ENCODE data around the gene RAET1E.
"Not testable (repeated sequence)": the region's sequence is repeated elsewhere in the genome, so short reads cannot be mapped to it uniquely, and the experiment has no call there.

The RAET1E gene

GRCh38 chr6:149925974-149926777, 28.3 kb upstream of the RAET1E start:
- peak; percentile 76 to 78 for DNase-seq

DNA sequence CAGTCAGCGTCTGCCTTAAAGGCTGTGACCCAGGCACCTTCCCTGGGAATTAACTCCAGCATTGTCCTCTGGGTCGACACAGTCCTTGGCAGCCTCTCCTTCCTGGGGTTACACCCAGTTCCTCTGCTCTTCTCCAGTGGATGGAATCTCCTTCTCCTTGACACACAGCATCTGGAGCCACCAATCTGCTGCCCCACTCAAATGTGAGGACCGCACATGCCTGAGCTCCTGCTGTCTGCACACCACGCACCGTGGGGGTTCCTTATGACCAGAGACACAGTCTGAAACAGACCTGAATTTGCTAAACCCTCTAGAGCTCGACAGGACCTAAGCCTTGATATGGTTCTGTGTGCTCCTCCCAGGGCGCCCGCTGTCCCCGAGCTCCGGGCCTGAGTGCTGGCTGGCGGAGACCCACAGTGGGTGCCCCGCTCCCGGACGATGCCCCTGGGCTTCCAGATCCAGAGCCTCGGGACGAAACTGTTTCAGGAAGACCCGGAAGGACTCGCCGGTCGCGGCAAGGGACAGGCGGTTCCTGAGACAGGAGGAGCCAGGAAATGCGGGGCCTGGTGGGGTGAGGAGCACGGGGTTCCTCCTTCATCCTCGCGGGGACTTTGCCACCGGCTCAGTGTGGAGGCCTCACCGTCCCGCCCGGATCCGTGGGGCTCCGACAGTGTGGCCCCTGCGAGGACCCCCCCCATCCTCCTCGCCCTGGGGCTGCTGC, 27.5 kb upstream of the RAET1E start:
- no peak for DNase-seq

DNA sequence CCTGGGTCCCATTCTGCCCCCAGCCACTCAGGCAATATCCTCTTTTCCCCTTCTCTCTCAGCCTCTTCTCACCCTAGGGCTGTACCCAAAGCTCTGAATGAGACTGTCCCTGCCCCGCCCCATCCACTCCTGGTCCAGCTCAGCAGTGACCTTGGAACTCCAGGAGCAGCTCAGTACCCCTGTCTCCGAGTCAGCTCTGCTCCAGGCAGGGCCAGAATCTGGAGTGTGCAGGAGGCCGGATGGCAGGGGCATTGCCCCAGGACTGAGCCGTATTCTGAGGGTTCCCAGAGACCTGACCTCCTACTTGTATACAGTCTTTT, 27.0 kb upstream of the RAET1E start:
- no peak for DNase-seq

- no peak for DNase-seq
Measured at GRCh38 chr6:149924206-149924932, 26.5 kb upstream of the RAET1E start.

- DNase-seq = no peak
Measured at GRCh38 chr6:149923327-149923986, 25.5 kb upstream of the RAET1E start.

GRCh38 chr6:149922642-149923326, 24.9 kb upstream of the RAET1E start, which contains the start of gene RAET1G:
TSS of gene RAET1G (minus strand) at chr6:149923121. CDS start at chr6:149923010, 111 bp downstream.
- DNase-seq = peak; percentile 21 to 48

GRCh38 chr6:149922091-149922490, 24.2 kb upstream of the RAET1E start:
- DNase-seq = not testable (repeated sequence)

GRCh38 chr6:149921361-149921760, 23.4 kb upstream of the RAET1E start:
- DNase-seq = no peak

DNA sequence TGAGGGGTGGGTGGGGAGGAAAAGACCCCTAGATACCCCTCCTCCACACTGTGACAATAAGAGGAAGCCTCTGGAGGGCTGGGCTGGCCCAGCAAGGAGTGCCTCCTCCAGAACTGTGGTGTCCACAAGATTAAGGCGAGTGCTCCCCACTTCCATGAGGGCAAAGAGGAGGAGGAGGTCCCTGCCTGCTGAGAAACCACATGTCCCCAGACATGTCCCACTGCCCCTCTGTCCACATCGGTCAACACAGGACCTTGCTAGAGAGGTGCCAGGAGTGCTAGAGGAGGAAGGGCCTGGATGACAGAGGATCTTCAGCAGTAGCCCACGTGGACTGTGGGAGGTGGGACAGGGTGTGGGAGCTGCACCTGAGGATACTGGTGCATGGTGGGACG, 21.9 kb upstream of the RAET1E start:
- no peak for DNase-seq

DNA sequence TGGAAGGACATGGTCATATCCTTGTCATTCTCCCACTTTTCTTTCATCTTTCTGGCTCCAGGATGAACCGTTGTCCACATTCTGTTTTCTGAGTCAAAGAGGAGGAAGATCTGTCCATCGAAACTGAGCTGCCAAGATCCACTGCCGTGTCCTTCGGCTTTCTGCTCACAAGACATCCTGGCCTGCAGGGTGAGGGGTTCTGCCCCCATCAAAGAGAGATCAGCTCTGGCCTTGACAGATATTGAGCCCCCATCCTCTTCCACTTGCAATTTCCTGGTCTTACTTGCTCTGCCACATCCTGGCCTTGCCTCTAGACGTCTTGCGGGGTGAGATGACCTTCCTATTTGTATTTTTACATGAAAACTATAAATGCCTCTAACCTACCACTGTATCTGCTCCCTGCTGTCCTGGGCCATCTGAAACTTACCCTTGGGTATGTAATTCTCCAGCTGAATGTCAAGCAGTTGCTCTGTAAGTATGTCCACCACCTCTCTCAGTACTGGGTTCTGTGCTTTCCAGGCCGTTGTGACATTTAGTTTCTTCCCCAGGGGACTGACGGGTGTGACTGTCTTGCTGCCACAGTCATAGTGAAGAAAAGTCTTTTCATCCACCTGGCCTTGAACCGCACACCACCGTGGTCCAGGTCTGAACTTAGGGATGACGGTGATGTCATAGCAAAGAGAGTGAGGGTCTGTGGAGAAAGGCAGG, 21.4 kb upstream of the RAET1E start:
- not testable (repeated sequence) for DNase-seq

GRCh38 chr6:149918151-149918905, 20.4 kb upstream of the RAET1E start:
- no peak for DNase-seq

GRCh38 chr6:149917679-149918078, 19.8 kb upstream of the RAET1E start:
- DNase-seq = no peak

GRCh38 chr6:149915970-149916865, 18.3 kb upstream of the RAET1E start:
- DNase-seq = no peak

DNA sequence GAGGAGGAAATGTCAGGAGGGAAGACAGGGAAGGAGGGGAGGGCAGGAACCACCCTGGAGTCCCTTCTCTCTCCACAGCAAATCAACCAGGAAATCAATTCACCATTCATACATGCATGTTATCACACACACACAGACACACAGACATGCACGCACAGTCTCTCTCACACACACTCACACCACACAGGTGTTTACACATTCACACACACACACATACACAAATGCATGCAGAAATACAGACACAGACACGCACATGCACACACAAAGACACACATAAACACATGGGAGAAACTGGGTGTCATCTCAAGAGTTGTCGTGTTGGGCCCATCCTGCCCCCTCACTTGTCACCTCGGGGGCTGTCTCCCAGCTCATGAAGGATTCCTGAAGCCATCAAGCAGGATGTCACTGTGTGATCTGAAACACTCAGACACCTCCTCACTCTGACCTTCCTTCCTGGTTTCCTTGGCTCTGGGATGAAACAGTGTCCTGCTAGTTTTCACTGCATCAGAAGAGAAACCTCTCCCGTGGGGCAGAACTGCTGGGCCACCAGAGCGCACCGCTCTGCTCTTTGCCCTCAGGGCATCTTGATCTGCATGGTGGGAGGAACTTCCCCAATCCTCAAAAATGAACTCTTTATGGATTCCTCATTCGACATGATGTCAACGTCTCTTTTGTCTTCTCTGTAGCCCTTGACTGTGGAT, 15.8 kb upstream of the RAET1E start:
- DNase-seq = no peak

- no peak for DNase-seq
Measured at GRCh38 chr6:149913085-149913484, 15.2 kb upstream of the RAET1E start.

DNA sequence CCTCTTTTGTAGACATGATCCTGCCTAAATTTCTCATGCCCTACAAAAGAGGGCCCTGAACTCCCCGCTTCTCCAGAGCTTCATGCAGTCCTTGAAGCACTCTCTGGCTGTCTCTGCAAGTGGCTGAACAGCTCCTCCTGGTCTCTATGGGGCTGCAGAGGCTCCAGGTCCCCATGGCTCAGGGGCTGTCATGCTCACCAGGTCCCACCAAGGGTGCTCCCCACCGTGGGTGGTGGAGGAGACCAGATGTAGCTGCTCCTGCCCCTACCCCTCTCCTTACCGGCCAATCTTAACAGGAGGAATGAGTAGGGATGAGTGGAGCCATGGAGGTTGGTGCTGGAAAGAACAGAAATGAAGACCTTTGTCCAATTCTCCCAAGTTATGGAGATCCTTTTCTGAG, 14.8 kb upstream of the RAET1E start:
- DNase-seq = not testable (repeated sequence)

DNA sequence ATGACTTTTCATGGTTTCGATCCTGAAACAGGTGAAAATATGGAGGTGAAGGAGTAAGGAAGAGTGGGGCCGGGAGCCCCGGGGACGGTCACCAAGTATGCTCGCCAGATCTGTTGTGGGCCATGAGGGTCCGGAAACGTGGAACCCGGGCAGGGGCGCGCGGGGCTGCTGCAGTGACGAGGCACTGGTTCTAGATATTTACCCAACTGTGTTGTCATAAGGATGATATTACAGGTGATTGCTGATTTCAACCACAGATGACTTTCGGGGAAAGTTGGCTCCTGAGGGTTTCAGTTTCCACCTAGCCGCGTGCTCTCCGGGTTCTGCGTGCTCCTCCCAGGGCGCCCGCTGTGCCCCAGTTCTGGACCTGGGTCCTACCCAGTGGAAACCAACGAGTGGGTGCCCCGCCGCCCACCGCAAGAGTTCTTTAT, 12.8 kb upstream of the RAET1E start:
- DNase-seq = no peak

DNA sequence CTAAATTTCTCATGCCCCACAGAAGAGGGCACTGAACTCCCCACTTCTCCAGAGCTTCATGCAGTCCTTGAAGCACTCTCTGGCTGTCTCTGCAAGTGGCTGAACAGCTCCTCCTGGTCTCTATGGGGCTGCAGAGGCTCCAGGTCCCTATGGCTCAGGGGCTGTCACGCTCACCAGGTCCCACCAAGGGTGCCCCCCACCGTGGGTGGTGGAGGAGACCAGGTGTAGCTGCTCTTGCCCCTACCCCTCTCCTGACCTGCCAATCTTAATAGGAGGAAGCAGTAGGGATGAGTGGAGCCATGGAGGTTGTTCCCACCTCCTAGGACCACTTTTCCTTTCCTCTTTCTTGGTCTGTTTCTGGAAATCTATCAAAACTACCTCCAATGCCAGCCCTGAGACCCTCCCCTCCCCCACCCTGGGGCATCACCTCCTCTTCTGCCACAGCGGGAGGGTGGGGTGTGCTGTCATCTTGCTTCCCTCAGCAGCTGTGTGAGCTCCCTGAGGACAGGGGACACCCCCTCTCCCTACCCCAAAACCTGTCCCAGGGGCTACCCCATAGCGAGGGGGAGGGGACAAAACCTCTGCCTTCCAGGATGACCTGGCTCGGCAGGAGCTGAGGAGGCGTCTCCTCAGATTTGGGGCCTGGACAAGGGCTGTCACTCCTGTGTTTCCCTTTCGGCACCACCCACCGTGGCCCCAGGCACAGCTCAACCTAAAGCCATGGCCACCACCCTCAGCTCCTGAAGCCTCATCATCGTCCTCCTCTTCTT, 12.0 kb upstream of the RAET1E start:
- no peak for DNase-seq
